OCI-LY7 (cell line): ENCODE measurements around the gene MAP3K5. TPM values are rescaled to one million over a fixed set of nuclear protein-coding genes. Genes with fewer than 3 reads are reported as not detected.

Source experiments
- BruUV-seq: library from RNA; stranded (reverse); fragments of 400-500 nt; replicated peaks from 2 replicates; lab custom pipeline; 2021; lab: Mats Ljungman, UMichigan
- CTCF ChIA-PET: fragments of 300-600 bp; sonication (Branson Sonifier 250); formaldehyde crosslinking; loops from one replicate; lab custom pipeline; 2022; ENCODE audit warnings: antibody characterized with exemption; ENCODE audit not compliant: unreplicated experiment; lab: Charles Lee
- POLR2A ChIA-PET: fragments of 300-600 bp; sonication (Branson Sonifier 250); formaldehyde crosslinking; loops from one replicate; lab custom pipeline; 2022; ENCODE audit warnings: antibody characterized with exemption; lab: Charles Lee
- DNase-seq: peaks from one replicate; pipeline ENCODE4 v3.0.0-alpha.2; 2015; ENCODE audit warnings: low spot score
- H2AFZ ChIP-seq: fragments of 200-600 bp; sonication (generic), shearing (Covaris generic); 2 replicates; pipeline ENCODE4 v1.6.1; 2014; ENCODE audit warnings: mild to moderate bottlenecking, antibody characterized with exemption, low read length, moderate library complexity
- H3K27ac ChIP-seq: fragments of 200-600 bp; sonication (generic); 2 replicates; pipeline ENCODE4 v1.5.1; 2014; ENCODE audit warnings: mixed run types, low read depth, mild to moderate bottlenecking, moderate library complexity, low read length, inconsistent platforms; ENCODE audit not compliant: poor library complexity, severe bottlenecking
- H3K36me3 ChIP-seq: fragments of 200-600 bp; sonication (generic); 2 replicates; pipeline ENCODE4 v1.6.1; 2014; ENCODE audit warnings: mild to moderate bottlenecking, antibody characterized with exemption, low read length, moderate library complexity, mixed read lengths; ENCODE audit not compliant: insufficient read depth
- H3K4me1 ChIP-seq: fragments of 200-600 bp; sonication (generic); 2 replicates; pipeline ENCODE4 v1.5.1; 2014; ENCODE audit warnings: mild to moderate bottlenecking, low read length; ENCODE audit not compliant: insufficient read depth, poor library complexity, severe bottlenecking
- H3K4me2 ChIP-seq: fragments of 200-600 bp; sonication (generic); 2 replicates; pipeline ENCODE4 v1.6.1; 2014; ENCODE audit warnings: mild to moderate bottlenecking, low read length
- H3K4me3 ChIP-seq: fragments of 200-600 bp; sonication (generic); 2 replicates; pipeline ENCODE4 v1.5.1; 2014; ENCODE audit warnings: mild to moderate bottlenecking, low read depth, low read length; ENCODE audit not compliant: poor library complexity, severe bottlenecking
- H3K79me2 ChIP-seq: fragments of 200-600 bp; sonication (generic); 2 replicates; pipeline ENCODE4 v1.6.1; 2016; ENCODE audit warnings: low read depth, mild to moderate bottlenecking, low read length, moderate library complexity, mixed read lengths; ENCODE audit not compliant: insufficient read depth
- H3K9me2 ChIP-seq: fragments of 200-600 bp; sonication (generic); 2 replicates; pipeline ENCODE4 v1.6.1; 2016; ENCODE audit warnings: mild to moderate bottlenecking, low read length, mixed read lengths; ENCODE audit not compliant: insufficient read depth
- H3K9me3 ChIP-seq: fragments of 200-600 bp; sonication (generic); 2 replicates; pipeline ENCODE4 v1.6.1; 2014; ENCODE audit warnings: mild to moderate bottlenecking, mixed run types, low read length, mixed read lengths
- H4K20me1 ChIP-seq: fragments of 200-600 bp; sonication (generic); 2 replicates; pipeline ENCODE4 v1.6.1; 2014; ENCODE audit warnings: mild to moderate bottlenecking, antibody characterized with exemption, low read length, moderate library complexity, mixed read lengths; ENCODE audit not compliant: insufficient read depth
- EZH2phosphoT487 ChIP-seq: fragments of 200-600 bp; sonication (generic); IDR thresholded peaks from 2 replicates; pipeline ENCODE4 v1.6.1; 2018; ENCODE audit warnings: low read depth, borderline replicate concordance, mild to moderate bottlenecking, mixed run types, antibody characterized with exemption, low read length, moderate library complexity, mixed read lengths
- intact Hi-C: fragments of 100-400 bp; cut with micrococcal nuclease; formaldehyde crosslinking; loops from one replicate; pipeline ENCODE4 v1.10.0; 2022; ENCODE audit not compliant: unreplicated experiment
- total RNA-seq, 2 experiments: library from RNA; depleted of rRNA in 1 of 2; stranded (reverse); fragments of >200 nt in 1 of 2; shearing (Covaris generic) in 1 of 2; gene quantifications; 2 replicates each; pipeline ENCODE4 v1.2.3, GENCODE V29; 2014 to 2022
- TF ChIP-seq, protein P1 (sequence below): fragments of 200-600 bp; sonication (generic); conservative IDR thresholded peaks from 2 replicates; pipeline ENCODE4 v1.5.1; 2014; ENCODE audit warnings: mild to moderate bottlenecking, antibody characterized with exemption, low read length, moderate library complexity, mixed read lengths

MAP3K5 gene
- total RNA-seq, 2 experiments from 2014 or later: 13.8 to 16.6 TPM

DNA sequence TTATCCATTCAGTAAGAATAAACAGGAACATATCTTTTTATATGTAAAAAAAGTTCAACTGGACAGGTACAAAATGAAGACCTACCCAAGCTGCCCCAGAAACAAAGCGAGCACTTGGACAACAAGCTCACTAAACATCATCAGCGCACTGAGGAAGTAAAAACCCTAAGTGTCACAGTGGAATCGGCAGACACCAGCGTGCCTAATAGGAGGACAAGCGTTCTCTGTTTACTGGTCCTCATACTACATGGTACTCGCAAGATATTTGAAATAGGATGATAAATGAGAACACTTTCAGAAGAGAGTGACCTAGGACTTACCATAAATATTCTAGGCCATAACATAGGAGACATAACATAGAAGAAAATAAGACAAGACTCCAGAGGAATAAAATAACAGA lies 260.2 kb downstream of the MAP3K5 start:
- CTCF ChIA-PET: interaction anchor here (1.0 kb wide), 1 partner anchor 13 kb away, joined by 3 read pairs; no protein-coding TSS in a partner anchor
- no peak overlapping the region for H3K4me3 ChIP-seq

DNA sequence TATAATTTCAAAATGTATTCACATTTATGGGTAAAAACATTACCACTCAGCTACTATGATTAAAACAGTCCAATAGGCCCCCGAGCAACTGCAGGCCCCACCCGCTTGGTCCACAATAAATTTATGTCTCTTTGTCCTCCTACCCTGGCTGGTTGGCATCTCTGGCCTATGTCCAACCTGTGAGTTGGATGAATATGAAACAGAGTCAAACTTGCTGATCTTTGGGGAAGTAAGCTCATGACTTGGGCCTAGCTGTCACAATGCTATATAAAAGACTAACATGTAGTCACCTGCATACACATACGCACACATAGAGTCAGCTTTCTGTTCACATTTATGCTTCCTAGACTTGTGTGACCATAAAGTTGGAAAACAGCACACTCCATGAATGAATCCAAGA lies 262.6 kb downstream of the MAP3K5 start:
- Histone ChIP-seq H3K36me3 (no peaks in the 10 kb centered on the region), H3K4me2 (no peak overlapping the region), H2AFZ (no peak overlapping the region), H3K4me3 (no peak overlapping the region), H4K20me1 (no peaks in the 10 kb centered on the region), H3K4me1 (no peaks in the 10 kb centered on the region), H3K27ac (no peak overlapping the region), H3K79me2 (no peaks in the 10 kb centered on the region), H3K9me2 (no peaks in the 10 kb centered on the region), H3K9me3 (no peaks in the 10 kb centered on the region)
- no TSS peak for BruUV-seq
- no peak for TF ChIP-seq EZH2phosphoT487
- TF ChIP-seq, protein P1, sequence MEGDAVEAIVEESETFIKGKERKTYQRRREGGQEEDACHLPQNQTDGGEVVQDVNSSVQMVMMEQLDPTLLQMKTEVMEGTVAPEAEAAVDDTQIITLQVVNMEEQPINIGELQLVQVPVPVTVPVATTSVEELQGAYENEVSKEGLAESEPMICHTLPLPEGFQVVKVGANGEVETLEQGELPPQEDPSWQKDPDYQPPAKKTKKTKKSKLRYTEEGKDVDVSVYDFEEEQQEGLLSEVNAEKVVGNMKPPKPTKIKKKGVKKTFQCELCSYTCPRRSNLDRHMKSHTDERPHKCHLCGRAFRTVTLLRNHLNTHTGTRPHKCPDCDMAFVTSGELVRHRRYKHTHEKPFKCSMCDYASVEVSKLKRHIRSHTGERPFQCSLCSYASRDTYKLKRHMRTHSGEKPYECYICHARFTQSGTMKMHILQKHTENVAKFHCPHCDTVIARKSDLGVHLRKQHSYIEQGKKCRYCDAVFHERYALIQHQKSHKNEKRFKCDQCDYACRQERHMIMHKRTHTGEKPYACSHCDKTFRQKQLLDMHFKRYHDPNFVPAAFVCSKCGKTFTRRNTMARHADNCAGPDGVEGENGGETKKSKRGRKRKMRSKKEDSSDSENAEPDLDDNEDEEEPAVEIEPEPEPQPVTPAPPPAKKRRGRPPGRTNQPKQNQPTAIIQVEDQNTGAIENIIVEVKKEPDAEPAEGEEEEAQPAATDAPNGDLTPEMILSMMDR: no peak
- DNase-seq: no peak
- intact Hi-C loops: no loop called here
- ChIA-PET CTCF (no interaction called here), POLR2A (no interaction called here)

More for the DNA sequence above, 260.2 kb downstream of the MAP3K5 start:
- POLR2A ChIA-PET: interaction anchor here (0.7 to 1.1 kb wide), 2 partner anchors 12 to 24 kb away, joined by 3 read pairs; no protein-coding TSS in a partner anchor
- no peaks in the 10 kb centered on the region for H3K9me3 ChIP-seq
- H3K4me2 ChIP-seq: no peak overlapping the region
- H3K79me2 ChIP-seq: no peaks in the 10 kb centered on the region
- intact Hi-C loops: no loop called here
- H3K9me2 ChIP-seq: no peaks in the 10 kb centered on the region
- H3K27ac ChIP-seq: no peak overlapping the region
- no peaks in the 10 kb centered on the region for H3K4me1 ChIP-seq
- H3K36me3 ChIP-seq: no peaks in the 10 kb centered on the region
- H4K20me1 ChIP-seq: no peaks in the 10 kb centered on the region
- no TSS peak for BruUV-seq
- TF ChIP-seq EZH2phosphoT487: no peak
- TF ChIP-seq, protein P1: no peak
- no peak for DNase-seq
- H2AFZ ChIP-seq: no peak overlapping the region

DNA sequence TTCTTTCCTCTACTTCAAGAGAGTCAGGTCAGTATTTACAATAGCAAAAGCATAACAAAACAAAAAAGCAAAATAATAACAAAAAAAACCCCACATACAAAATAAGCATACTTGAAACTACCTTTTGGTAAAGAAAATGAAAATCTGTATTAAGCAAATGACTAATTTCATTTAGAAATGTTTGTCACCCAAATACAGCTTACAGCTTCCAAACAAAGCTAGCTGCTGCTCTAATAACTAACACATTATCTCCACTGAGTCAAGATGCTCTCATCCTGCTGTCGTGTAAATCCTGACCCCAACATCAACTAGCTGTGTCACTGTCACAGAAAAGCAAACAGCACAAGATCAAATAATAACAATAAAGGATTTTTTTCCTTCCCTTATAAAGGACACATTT lies 263.8 kb downstream of the MAP3K5 start:
- no peaks in the 10 kb centered on the region for H3K4me1 ChIP-seq
- no peaks in the 10 kb centered on the region for H3K79me2 ChIP-seq
- no peaks in the 10 kb centered on the region for H3K9me3 ChIP-seq
- no peaks in the 10 kb centered on the region for H3K9me2 ChIP-seq
- H3K4me2 ChIP-seq: no peak overlapping the region
- CTCF ChIA-PET: no interaction called here
- intact Hi-C loops: no loop called here
- no peaks in the 10 kb centered on the region for H3K36me3 ChIP-seq
- TF ChIP-seq EZH2phosphoT487: no peak
- TF ChIP-seq, protein P1: no peak
- no TSS peak for BruUV-seq
- POLR2A ChIA-PET: interaction anchor here (0.5 kb wide), 1 partner anchor 44 kb away, joined by 3 read pairs; no protein-coding TSS in a partner anchor
- no peak overlapping the region for H3K4me3 ChIP-seq
- H2AFZ ChIP-seq: no peak overlapping the region
- no peak for DNase-seq
- no peaks in the 10 kb centered on the region for H4K20me1 ChIP-seq
- H3K27ac ChIP-seq: no peak overlapping the region
